Measurements from ENCODE around the gene WHAMM.

DNA sequence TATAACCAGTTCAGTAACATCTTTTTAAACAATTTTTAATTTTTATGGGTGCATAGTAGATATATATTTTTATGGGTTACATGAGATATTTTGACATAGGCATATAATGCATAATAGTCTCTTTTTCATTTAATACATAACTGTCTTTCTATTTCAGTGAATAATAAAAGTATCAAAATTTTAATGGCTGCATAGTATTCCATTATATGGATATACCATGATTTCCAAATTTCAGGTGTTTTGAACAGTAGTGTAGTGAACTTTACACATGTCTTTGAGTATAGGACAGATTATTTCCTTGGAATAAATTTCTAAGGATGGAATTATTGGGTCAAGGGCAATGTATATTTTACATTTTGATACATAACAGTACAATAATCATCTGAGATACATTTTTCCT lies 10.7 kb downstream of the WHAMM start:
- no peak for TF ChIP-seq ESRRG (CRISPR knock-in tag; IDR thresholded peaks at IDR 0.05)
- TF ChIP-seq ARNTL (CRISPR knock-in tag; IDR thresholded peaks at IDR 0.05; ENCODE audit: borderline replicate concordance, low read depth): no peak
- TF ChIP-seq, protein P1, sequence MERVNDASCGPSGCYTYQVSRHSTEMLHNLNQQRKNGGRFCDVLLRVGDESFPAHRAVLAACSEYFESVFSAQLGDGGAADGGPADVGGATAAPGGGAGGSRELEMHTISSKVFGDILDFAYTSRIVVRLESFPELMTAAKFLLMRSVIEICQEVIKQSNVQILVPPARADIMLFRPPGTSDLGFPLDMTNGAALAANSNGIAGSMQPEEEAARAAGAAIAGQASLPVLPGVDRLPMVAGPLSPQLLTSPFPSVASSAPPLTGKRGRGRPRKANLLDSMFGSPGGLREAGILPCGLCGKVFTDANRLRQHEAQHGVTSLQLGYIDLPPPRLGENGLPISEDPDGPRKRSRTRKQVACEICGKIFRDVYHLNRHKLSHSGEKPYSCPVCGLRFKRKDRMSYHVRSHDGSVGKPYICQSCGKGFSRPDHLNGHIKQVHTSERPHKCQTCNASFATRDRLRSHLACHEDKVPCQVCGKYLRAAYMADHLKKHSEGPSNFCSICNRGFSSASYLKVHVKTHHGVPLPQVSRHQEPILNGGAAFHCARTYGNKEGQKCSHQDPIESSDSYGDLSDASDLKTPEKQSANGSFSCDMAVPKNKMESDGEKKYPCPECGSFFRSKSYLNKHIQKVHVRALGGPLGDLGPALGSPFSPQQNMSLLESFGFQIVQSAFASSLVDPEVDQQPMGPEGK (CRISPR knock-in tag; IDR thresholded peaks at IDR 0.05; ENCODE audit: borderline replicate concordance): no peak
- TF ChIP-seq RARB (CRISPR knock-in tag; IDR thresholded peaks at IDR 0.05): no peak
- TF ChIP-seq PPARA (CRISPR knock-in tag; IDR thresholded peaks at IDR 0.05; ENCODE audit: borderline replicate concordance): no peak

Measured in SK-N-SH treated with all-trans-retinoic acid at 6 μM for 48 hours (cell line).